SIG-M5 treated with dmso at 0.1 percent for 504 hours (cell line): ENCODE data around the gene DTD1.

Experiments
- DNase-seq: peaks from one replicate; lab custom pipeline; 2025; ENCODE audit not compliant: unreplicated experiment; lab: John Stamatoyannopoulos, UW

DTD1 gene

GRCh38 chr20:18614244-18614643 is 26.4 kb downstream of the DTD1 start:
- no peak for DNase-seq

GRCh38 chr20:18615020-18615650 is 27.3 kb downstream of the DTD1 start:
- no peak for DNase-seq

- DNase-seq, result no peak
These were observed 33.1 kb downstream of the DTD1 start for GRCh38 chr20:18621004-18621403.

- DNase-seq, result no peak
These were observed 35.5 kb downstream of the DTD1 start for GRCh38 chr20:18623156-18623910.

- DNase-seq, result no peak
These were observed 37.1 kb downstream of the DTD1 start for GRCh38 chr20:18624948-18625347.

- DNase-seq, result no peak
These were observed 38.2 kb downstream of the DTD1 start for GRCh38 chr20:18625907-18626655.

- DNase-seq, result no peak
These were observed 40.6 kb downstream of the DTD1 start for GRCh38 chr20:18628330-18628920.

GRCh38 chr20:18632196-18632789 is 44.4 kb downstream of the DTD1 start:
- DNase-seq, result peak; percentile 69

GRCh38 chr20:18633411-18633810 is 45.6 kb downstream of the DTD1 start:
- DNase-seq, result no peak

- no peak for DNase-seq
These were observed 46.6 kb downstream of the DTD1 start for GRCh38 chr20:18634501-18634900.

- no peak for DNase-seq
These were observed 47.5 kb downstream of the DTD1 start for GRCh38 chr20:18635380-18635779.

GRCh38 chr20:18637224-18637623 is 49.4 kb downstream of the DTD1 start:
- DNase-seq, result no peak

GRCh38 chr20:18638768-18639167 is 50.9 kb downstream of the DTD1 start:
- DNase-seq, result no peak

GRCh38 chr20:18639501-18639979 is 51.7 kb downstream of the DTD1 start:
- DNase-seq, result no peak

- DNase-seq, result no peak
These were observed 57.4 kb downstream of the DTD1 start for GRCh38 chr20:18645196-18645745.

- DNase-seq, result no peak
These were observed 58.0 kb downstream of the DTD1 start for GRCh38 chr20:18645851-18646250.

- no peak for DNase-seq
These were observed 59.9 kb downstream of the DTD1 start for GRCh38 chr20:18647777-18648176.

GRCh38 chr20:18650224-18650623 is 62.4 kb downstream of the DTD1 start:
- DNase-seq, result no peak

GRCh38 chr20:18653736-18654447 is 66.0 kb downstream of the DTD1 start:
- no peak for DNase-seq

- DNase-seq, result no peak
These were observed 66.6 kb downstream of the DTD1 start for GRCh38 chr20:18654448-18654773.
